HTERT RPE-1 (cell line): Measurements from ENCODE around the gene SPTBN4.
"Not testable (repeated sequence)": the region's sequence is repeated elsewhere in the genome, so short reads cannot be mapped to it uniquely, and the experiment has no call there.

Experiments
- in situ Hi-C: fragments of 300-500 bp; cut with MboI; formaldehyde crosslinking; loops from 4 replicates; pipeline ENCODE4 v1.14.3; 2020; ENCODE audit warnings: low sequenced_read_pairs

Gene SPTBN4

DNA sequence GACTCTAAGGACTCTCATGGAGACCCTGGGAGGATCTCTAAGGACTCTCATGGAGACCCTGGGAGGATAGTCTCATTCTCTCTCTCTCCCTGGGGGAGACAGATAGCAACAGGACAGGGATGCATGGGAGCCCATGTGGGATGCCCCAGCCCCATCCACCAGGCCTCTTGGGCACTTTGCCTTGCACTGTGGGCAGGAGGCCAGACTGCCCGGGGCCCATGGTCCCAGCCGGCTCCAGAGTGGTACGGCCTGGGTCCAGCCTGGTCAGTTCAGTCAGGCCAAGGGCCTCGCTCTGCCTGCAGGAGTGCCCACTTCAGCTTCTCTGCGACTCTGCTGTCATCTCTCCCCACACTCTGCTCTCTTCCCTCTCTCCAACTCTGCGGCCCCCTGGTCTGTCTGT is 61.3 kb downstream of the SPTBN4 start:
- in situ Hi-C loops = no loop called here

DNA sequence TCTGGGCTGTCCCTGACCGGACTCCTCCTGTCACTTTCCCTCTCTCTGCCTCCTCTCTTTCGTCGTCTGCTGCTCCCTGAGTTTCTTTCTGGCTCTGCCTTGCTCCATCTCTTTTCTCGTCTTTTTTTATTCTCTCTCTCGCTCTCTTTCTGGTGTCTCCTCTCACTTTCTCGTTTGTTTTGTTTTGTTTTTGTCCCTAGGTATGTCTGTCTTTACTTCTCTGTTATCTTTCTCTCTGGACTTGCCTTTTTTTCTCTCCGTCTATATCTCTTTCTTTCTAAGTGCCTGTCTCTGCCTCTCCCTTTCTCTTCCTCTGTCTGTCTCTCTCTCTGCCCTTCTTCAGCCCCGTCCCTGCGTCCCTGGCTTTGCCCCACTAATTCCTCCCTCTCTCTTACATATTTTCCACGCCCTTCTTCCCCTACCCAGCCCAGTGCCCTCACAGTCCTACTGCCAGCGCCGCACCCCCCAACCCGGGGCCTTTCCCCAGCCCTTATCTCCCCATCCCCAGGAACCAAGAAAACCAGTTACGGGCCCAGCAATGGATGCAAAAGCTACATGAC is 61.8 kb downstream of the SPTBN4 start:
- in situ Hi-C loops = no loop called here

DNA sequence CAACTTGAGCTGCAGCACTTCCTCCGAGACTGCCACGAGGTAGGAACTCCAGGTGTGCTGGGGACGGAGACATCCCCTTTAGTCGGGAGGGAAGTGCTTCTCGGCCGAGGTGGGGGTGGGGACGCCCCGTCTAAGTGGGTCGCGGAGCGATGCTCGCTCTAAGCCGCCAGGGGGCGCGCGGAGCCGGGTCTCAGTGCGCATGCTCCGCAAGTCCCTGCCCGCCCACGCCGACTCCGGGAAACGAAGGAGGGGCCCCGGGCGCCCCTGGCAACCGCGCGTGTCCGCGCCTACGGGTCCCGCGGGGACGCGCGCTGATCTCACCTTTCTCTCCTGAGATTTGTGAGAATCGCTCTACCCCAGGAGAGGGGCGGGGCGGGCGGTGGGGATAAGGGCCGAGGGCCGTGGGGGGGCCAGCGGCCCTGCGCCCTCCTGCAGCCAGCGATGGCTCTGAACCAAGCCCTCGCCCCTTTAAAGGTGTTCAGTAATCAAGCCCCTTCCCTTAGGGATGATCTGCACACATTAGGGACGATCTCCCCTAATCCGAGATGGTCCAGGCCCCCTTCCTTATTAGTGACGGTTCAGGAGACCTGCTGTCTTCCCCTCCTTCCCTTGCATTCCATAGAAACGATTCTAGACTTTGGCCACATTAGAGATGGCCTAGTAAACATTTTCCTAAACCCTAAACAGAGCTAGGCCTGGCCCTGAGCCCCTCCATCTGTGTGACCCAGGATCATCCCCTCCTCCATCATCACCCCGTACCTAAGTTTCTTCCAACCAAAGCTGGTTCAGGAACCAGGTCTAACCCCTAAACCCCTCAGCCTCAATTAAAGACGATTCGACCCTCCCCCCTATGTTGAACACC is 62.5 kb downstream of the SPTBN4 start:
- in situ Hi-C loops = no loop called here

DNA sequence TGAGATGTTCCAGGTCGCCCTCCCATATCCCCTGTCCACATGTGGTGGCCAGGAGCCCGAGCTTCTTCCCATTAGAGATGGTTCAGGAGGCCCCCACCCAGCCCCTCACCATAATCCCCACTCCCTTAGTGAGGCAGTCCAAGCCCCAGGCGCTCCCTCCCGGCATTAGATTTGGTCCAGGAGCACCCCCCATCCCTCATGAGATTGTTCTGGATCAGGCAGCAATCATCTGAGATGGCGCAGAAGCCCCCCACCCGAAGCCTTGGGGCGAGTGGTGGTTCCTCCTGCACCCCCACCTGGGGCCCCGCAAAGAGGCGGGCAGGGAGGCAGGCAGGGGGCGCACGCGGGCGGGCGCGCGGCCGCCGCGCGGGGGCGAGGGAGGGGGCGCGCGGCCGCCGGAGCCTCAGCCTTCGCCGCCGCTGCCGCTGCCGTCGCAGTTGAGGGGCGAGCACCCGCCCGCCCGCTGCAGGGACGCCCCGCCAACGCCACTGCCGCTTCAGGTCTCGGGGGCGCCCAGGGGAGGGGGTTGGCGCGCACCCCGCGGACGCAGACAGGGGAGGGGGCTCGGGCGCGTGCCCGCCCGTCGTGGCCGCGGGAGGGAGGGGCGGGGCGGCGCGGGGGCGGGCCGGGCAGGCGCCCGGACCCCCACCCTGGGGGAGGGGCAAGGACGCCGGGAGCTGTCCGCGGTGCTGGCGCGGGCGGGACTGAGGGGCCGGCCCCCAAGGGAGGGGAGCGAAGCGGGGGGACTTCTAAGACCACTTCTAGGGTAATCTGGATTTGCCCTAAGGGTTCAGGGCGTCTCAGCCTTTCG is 63.5 kb downstream of the SPTBN4 start:
- in situ Hi-C loops = no loop called here

DNA sequence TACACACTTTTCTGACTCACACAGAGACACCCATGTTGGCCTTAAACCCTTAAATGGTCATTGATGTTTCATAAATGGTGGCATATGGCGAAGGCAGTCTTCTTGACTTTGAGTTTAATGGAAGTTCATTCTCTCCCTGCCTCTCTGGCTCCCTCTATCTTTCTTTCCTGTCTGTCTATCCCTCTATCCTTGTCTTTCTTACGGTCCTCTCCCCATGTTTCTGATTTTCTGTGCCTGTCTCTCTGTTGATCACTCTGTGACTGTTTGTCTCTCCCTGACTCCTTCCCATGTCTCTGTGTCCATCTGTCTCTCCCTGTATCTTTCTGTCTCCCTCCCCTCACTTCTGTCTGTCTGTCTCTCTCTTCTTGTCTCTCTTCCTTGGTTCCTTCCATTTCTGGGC is 66.7 kb downstream of the SPTBN4 start:
- in situ Hi-C loops = no loop called here

DNA sequence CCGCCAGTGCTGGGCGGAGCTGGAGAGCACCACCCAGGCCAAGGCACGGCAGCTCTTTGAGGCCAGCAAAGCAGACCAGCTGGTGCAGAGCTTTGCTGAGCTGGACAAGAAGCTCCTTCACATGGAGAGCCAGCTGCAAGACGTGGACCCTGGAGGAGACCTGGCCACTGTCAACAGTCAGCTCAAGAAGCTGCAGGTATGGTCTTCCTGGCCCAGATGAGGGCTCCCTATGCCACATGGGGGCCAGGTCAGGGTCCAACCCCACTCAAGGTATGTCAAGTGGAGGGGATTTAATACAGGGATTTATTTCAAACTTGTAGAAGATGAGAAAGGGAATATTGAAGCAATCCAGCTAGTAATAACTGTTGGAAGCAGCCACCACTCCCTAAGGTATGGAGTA is 67.3 kb downstream of the SPTBN4 start:
- in situ Hi-C loops = no loop called here

DNA sequence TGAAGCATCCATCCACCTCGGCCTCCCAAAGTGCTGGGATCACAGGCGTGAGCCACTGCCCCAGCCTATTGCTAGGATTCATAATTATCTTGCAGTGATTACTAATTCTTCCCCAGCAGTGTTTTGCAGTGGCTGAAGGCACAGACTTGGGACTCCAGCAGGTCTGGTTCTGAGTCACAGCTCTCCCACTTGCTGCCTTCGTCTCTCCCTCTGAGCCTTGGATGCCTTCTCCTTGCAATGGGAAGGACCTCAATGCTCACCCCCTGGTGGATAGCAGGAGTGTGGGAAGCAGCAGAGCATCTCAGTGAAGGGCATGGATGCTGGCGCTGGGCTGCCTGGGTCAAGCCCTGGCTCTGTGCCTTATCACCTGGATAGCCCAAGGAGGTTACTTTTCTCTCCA is 72.3 kb downstream of the SPTBN4 start:
- in situ Hi-C loops = no loop called here

DNA sequence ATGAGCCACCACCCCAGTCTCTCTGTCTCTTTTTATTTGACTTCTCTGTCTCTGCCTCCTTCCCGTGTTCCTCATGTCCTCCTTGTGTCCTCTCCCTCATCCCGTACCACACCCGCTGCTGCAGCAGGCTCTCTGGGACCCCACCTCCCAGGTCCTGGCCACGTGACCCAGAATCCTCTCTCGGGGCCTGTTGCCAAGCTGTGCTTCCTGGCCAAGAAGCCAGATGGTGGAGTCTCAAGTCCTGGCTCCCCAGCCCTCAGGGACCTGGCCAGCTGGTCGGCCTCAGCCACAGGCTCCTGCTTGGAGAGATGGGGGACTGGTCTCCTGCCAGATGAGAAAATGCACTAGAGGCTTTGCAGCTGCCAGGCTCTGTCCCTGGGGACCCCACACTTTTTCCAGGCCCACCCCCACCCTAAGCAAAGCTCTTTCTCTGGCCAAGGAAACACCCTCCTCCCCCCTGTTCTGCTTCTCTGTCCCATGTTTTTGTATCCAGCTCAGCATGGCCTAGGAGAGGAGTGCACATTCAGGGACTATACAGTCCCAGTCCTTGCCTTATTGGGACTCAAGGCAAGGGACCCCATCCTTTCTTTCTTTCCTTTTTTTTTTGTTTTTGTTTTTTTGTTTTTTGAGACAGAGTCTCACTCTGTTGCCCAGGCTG is 75.5 kb downstream of the SPTBN4 start:
- in situ Hi-C loops = no loop called here

DNA sequence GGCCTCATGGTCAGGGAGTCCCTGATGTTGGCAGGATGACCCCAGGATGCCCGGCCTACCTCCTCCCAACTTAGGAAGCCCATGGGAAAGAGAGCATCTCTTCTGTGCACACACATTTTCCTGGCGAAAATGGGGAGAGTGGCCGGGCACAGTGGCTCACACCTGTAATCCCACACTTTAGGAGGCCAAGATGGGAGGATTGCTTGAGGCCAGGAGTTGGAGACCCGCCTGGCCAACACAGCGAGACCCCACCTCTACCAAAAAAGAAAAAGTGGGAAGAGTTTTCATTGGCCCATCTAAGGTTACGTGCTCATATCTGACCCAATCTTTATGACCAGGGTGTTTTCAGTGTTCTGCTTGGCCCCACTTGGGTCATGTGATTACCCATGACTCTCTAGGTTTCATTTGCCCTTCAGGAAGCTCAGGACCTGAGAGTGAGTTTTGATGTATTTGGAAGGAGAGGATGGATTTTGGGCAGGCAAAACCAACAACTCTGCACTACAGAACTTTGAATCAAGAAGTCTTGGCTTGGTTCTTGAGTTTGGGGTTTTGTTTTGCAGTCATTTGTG is 76.3 kb downstream of the SPTBN4 start:
- in situ Hi-C loops = no loop called here

DNA sequence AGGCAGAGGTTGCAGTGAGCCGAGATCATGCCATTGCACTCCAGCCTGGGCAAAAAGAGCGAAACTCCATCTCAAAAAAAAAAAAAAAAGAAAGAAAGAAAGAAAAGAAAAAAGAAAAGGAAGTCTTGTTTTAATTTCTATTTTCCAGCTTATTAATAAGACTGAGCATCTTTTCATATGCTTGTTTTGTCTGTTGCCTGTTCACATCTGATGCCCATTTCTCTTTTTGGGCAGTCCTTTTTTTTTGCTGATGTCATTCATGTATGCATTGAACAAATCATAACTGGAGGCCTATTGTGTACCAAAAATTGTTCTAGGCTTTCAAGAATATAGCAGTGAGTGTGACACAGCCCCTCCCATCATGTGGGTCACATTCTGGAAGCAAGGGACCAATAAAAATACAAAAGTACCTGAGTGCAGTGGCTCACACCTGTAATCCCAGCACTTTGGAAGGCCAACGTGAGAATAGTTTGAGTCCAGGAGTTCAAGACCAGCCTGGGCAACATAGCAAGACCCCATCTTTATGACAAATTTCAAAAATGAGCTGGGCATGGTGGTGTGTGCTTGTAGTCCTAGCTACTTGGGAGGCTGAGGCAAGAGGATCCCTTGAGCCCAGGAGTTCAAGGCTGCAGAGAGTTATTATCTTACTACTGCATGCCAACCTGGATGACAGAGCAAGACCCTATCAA is 79.5 kb downstream of the SPTBN4 start:
- in situ Hi-C loops = not testable (repeated sequence)

DNA sequence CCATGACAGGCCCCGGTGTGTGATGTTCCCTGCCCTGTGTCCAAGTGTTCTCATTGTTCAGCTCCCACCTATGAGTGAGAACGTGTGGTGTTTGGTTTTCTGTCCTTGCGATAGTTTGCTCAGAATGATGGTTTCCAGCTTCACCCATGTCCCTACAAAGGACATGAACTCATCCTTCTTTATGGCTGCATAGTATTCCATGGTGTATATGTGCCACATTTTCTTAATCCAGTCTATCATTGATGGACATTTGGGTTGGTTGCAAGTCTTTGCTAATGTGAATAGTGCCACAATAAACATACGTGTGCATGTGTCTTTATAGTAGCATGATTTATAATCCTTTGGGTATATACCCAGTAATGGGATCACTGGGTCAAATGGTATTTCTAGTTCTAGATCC is 80.4 kb downstream of the SPTBN4 start:
- in situ Hi-C loops = not testable (repeated sequence)

DNA sequence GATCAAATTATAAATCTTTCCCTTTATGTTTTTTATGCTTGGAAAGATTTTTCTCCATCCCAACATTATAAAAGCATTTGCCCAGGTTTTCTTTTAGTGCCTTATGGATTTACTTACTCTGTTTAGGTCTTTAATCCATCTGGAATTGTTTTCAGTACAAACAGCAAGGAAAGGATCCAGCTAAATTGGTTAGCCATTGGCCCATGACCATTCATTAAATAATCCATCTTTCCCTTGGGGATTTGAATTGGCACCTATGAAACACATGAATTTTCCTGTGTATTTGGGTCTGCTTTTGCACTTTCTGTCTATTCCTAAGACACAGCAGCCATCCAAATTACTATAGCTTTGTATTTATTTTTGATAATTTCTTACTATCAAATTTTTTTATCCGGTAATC is 81.0 kb downstream of the SPTBN4 start:
- in situ Hi-C loops = no loop called here

DNA sequence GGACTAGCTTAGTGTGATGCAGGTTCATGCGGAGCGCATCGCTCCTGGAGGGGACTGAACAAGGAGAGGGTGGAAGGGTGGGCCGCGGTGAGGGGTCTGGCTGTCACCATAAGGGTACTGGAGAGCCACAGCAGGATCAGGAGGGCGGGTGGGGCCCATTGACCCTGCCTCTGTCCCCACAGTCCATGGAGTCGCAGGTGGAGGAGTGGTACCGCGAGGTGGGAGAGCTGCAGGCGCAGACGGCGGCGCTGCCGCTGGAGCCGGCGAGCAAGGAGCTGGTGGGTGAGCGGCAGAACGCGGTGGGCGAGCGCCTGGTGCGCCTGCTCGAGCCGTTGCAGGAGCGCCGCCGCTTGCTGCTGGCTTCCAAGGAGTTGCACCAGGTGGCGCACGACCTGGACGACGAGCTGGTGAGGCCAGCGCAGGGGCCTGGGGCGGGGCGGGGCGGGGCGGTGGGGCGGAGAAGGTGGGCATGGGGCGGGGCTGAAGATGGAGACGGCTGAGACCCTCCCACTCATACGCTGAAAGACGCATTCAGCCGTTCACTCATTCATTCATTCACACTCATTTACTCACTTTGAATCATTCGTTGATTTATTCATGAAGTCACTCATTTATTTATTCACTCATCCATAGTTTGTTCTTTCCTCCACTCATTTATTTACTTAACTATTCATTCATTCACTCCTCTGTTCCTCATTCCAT is 82.4 kb downstream of the SPTBN4 start:
- in situ Hi-C loops = no loop called here

DNA sequence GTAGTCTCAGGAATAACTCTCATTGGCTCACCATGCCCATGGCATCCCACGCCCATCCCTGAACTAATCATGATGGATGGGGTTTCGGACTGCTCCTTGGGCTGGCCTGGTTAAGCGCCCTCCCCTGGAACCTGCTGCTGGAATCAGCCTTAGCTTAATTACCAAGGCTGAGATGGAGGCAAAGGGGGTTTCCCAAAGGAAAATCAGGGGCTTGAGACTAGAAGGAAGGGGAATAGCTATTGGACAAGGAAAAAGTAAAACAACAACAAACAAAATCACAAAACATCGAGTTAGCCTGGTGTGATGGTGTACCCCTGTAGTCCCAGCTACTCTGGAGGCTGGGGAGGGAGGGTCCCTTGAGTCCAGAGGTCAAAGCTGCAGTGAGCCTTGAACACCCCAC is 84.2 kb downstream of the SPTBN4 start:
- in situ Hi-C loops = no loop called here

DNA sequence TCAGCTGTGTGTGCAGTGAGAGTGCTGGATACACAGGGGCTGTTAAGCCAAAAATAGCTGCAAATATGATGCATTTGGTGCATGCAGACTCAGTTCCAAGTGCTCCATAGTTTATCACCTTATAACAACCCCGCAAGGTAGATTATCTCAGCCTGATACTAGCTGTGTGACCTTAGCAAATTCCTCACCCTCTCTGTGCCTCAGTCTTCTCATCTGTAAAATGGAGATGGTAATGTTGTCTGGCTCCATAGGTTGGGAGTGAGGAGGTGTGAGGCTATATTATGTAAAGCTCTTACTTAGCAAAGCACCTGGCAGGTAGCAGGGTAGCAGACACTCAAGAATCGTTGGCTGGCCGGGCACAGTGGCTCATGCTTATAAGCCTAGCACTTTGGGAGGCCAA is 86.0 kb downstream of the SPTBN4 start:
- in situ Hi-C loops = no loop called here

DNA sequence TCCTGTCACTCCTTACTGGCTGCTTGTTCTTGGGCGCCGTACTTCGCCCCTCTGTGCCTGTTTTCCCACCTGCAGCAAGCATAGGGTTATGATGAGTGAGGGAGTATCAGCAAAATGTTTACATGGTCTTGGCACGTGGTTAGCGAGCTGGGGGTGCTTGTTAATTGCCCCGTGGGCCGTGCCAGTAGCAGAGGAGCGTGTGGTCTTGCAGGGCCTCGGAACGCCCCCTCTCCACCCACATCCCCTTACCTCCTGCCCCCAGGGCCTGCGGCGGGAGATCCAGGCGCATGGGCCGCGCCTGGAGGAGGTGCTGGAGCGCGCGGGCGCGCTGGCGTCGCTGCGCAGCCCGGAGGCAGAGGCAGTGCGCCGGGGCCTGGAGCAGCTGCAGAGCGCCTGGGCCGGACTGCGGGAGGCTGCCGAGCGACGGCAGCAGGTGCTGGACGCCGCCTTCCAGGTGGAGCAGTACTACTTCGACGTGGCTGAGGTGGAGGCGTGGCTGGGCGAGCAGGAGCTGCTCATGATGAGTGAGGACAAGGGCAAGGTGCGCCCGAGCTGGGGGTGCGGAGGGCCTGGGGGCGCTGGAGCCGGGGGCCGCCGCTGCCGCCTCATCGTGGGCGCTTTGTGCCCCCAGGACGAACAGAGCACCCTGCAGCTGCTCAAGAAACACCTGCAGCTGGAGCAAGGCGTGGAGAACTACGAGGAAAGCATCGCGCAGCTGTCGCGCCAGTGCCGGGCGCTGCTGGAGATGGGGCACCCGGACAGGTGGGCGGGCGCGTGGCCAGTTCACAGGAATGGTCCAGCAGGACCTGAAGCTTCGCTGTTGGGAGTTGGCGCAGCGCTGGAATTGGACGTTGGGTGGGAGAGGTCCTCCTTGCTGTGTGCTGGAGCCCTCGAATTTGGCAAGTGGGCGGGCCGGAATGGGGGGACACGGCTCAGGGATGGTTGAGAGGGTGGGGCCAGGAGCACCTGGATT is 87.4 kb downstream of the SPTBN4 start:
- in situ Hi-C loops = no loop called here

DNA sequence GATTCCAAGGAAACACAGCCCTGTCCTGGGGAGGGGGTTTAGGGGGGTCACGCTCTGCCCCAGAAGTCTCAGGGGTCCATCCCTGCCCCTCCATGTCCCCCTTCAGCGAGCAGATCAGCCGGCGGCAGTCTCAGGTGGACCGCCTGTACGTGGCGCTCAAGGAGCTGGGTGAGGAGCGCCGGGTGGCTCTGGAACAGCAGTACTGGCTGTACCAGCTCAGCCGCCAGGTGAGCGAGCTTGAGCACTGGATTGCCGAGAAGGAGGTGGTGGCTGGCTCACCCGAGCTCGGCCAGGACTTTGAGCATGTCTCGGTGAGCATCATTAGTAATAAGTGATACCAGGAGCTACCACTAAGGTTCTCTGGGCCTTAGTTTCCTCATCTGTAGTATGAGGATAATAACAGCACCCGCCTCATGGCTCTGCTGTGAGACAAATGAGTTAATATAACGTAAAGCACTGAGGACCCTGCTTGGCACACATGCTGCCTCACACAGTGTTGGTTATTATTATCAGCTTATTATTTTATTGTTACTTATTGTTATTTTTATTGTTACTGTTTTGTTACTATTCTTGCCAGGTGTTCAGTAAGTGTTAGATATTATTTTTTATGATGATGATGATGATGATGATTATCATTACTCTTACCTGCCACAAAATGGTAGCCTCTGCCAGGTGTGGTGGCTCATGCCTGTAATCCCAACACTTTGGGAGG is 89.3 kb downstream of the SPTBN4 start:
- in situ Hi-C loops = no loop called here

DNA sequence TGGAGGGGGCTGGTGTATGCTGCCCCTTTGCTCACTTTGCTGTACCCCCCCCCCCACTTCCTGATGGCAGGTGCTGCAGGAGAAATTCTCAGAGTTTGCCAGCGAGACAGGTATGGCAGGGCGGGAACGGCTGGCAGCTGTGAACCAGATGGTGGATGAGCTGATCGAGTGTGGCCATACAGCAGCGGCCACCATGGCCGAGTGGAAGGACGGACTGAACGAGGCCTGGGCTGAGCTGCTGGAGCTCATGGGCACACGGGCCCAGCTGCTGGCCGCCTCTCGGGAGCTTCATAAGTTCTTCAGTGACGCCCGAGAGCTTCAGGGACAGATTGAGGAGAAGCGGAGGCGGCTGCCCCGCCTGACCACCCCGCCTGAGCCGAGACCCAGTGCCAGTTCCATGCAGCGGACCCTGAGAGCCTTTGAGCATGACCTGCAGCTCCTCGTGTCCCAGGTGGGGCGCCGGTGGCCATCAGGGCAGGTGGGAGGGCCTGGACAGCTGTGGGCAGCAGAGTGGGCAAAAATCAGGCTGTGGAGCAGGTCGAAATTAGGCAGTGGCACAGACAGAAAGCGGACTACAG is 90.2 kb downstream of the SPTBN4 start:
- in situ Hi-C loops = no loop called here
